ENCODE data around the gene APOA4. TPM values are rescaled to one million over a fixed set of nuclear protein-coding genes. Genes with fewer than 3 reads are reported as not detected.

APOA4 gene
- total and polyA plus RNA-seq, 2 of the 13 experiments (the other 11 are each of a cell fraction or from before 2014, with no cell fraction given), result 3.8 to 7.2 TPM

- TF ChIP-seq LRRFIP1 (CRISPR knock-in tag; conservative IDR thresholded peaks at IDR 0.05) (no peak), SSRP1 (CRISPR knock-in tag; IDR thresholded peaks at IDR 0.05) (no peak), ZBTB49 (CRISPR knock-in tag; IDR thresholded peaks at IDR 0.05; ENCODE audit: borderline replicate concordance) (no peak), ZSCAN22 (CRISPR knock-in tag; IDR thresholded peaks at IDR 0.05) (no peak; the same call in 1 of the 2 replicates), THAP8 (CRISPR knock-in tag; IDR thresholded peaks at IDR 0.05; ENCODE audit: borderline replicate concordance) (no peak), ZMYM2 (CRISPR knock-in tag; IDR thresholded peaks at IDR 0.05) (peak; percentile 91), TSC22D2 (CRISPR knock-in tag; IDR thresholded peaks at IDR 0.05; ENCODE audit: borderline replicate concordance) (no peak; the same call in 1 of the 2 replicates), ZC3H4 (CRISPR knock-in tag; IDR thresholded peaks at IDR 0.05; ENCODE audit: borderline replicate concordance) (no peak), ZNF572 (CRISPR knock-in tag; IDR thresholded peaks at IDR 0.05) (no peak), CAMTA2 (CRISPR knock-in tag; IDR thresholded peaks at IDR 0.05; ENCODE audit: borderline replicate concordance) (peak; percentile 86; the same call in 1 of the 2 replicates), HOXA9 (CRISPR knock-in tag; IDR thresholded peaks at IDR 0.05; ENCODE audit: borderline replicate concordance) (0 out of 2 replicates have a peak, but pooled peaks have one; percentile 15), ZBTB37 (CRISPR knock-in tag; IDR thresholded peaks at IDR 0.05) (peak; percentile 83; the same call in 1 of the 2 replicates), ZNF7 (CRISPR knock-in tag; IDR thresholded peaks at IDR 0.05) (no peak), RBM39 (IDR thresholded peaks at IDR 0.05; ENCODE audit: low read depth, low read length, poor library complexity, severe bottlenecking) (no peak), SIX4 (CRISPR knock-in tag; IDR thresholded peaks at IDR 0.05) (peak; percentile 37; the same call in 1 of the 2 replicates), TOPORS (CRISPR knock-in tag; IDR thresholded peaks at IDR 0.05) (peak; percentile 65; the same call in 1 of the 2 replicates), PREB (CRISPR knock-in tag; IDR thresholded peaks at IDR 0.05) (no peak; the same call in 1 of the 2 replicates), ZBTB46 (CRISPR knock-in tag; IDR thresholded peaks at IDR 0.05; ENCODE audit: borderline replicate concordance) (0 out of 2 replicates have a peak, but pooled peaks have one; percentile 71), NFE2 (CRISPR knock-in tag; IDR thresholded peaks at IDR 0.05) (no peak)
These were observed 3.8 kb upstream of the APOA4 start (continued) for GRCh38 chr11:116826751-116827431.

Measured in HepG2 (cell line).